DMS53 treated with DMSO at 0.1 percent for 48 hours (cell line): ENCODE measurements around the gene STX16.

Experiments used
- DNase-seq: peaks from one replicate; lab custom pipeline; 2025; ENCODE audit not compliant: unreplicated experiment; lab: John Stamatoyannopoulos, UW

STX16 gene

GRCh38 chr20:58618351-58619076 lies 32.6 kb upstream of the STX16 start:
- no peak for DNase-seq

GRCh38 chr20:58619077-58619863 lies 31.8 kb upstream of the STX16 start:
- no peak for DNase-seq

GRCh38 chr20:58619864-58620431 lies 31.1 kb upstream of the STX16 start:
- no peak for DNase-seq

- no peak for DNase-seq
Observed at GRCh38 chr20:58621906-58622548, 29.1 kb upstream of the STX16 start.

GRCh38 chr20:58622671-58623578 lies 28.2 kb upstream of the STX16 start:
- no peak for DNase-seq

- peak; percentile 9 for DNase-seq
Observed at GRCh38 chr20:58623579-58624473, 27.3 kb upstream of the STX16 start.

- no peak for DNase-seq
Observed at GRCh38 chr20:58624687-58625086, 26.4 kb upstream of the STX16 start.

GRCh38 chr20:58625585-58625984 lies 25.5 kb upstream of the STX16 start:
- no peak for DNase-seq

- DNase-seq = no peak
Observed at GRCh38 chr20:58626051-58626450, 25.0 kb upstream of the STX16 start.

- DNase-seq = no peak
Observed at GRCh38 chr20:58627212-58628072, 23.6 kb upstream of the STX16 start.

- DNase-seq = no peak
Observed at GRCh38 chr20:58628491-58629214, 22.4 kb upstream of the STX16 start.

- no peak for DNase-seq
Observed at GRCh38 chr20:58629215-58629580, 21.9 kb upstream of the STX16 start.

GRCh38 chr20:58630063-58630462 lies 21.0 kb upstream of the STX16 start:
- no peak for DNase-seq

- no peak for DNase-seq
Observed at GRCh38 chr20:58633161-58634053, 17.7 kb upstream of the STX16 start.

- DNase-seq = no peak
Observed at GRCh38 chr20:58634059-58634458, 17.0 kb upstream of the STX16 start.

GRCh38 chr20:58634521-58635278 lies 16.4 kb upstream of the STX16 start:
- no peak for DNase-seq
